Stimulated activated naive CD4-positive, alpha-beta T cell treated with Interleukin-2 at 50 U/mL for 16 hours (primary cell): ENCODE measurements around the gene TACR1.
"Not testable (repeated sequence)": the region's sequence is repeated elsewhere in the genome, so short reads cannot be mapped to it uniquely, and the experiment has no call there.

Source experiments
- DNase-seq: peaks from one replicate; lab custom pipeline; 2025; lab: John Stamatoyannopoulos, UW

The TACR1 gene

GRCh38 chr2:75194184-75194868, 5.0 kb downstream of the TACR1 start:
- no peak for DNase-seq

DNA sequence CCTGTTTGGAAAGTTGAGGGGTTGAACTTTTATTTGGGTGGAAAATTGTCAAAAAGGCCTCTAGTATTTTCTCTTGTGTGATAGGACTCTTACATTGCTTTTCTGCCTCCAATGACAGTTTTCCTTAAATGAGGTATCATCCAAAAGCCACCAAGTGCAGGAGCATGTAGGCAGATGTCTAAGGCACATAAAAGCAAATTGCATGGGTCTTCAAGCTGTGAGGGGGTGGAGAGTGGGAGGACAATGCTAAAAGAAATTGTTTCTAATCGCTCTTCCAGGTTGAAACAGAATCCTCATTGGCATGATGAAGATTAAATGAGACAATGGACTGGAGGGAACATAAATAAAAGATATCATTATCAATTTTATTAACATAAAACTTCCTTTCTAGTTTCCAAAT, 6.8 kb downstream of the TACR1 start:
- no peak for DNase-seq

- no peak for DNase-seq
Observed at GRCh38 chr2:75190271-75190990, 8.9 kb downstream of the TACR1 start.

DNA sequence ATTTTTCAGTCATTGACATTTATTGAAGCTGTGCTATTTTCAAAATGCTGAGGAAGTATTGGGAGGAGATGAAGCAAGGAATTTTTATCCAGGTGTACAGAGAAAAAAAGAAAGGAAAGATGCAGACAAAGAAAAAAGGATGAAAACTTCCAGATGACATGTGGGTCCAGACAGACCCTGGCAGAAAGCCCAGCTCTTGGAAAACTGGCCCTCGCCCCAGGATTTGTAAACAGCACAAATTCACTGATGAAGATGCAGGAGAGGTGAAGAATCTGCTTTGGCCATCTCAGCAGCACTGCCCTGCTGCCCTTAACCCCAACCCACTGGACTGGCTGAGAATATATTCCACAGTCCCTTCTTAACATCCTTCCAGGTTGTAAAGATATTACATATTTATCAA, 12.5 kb downstream of the TACR1 start:
- no peak for DNase-seq

- DNase-seq: no peak
Observed at GRCh38 chr2:75182606-75183005, 16.7 kb downstream of the TACR1 start.

DNA sequence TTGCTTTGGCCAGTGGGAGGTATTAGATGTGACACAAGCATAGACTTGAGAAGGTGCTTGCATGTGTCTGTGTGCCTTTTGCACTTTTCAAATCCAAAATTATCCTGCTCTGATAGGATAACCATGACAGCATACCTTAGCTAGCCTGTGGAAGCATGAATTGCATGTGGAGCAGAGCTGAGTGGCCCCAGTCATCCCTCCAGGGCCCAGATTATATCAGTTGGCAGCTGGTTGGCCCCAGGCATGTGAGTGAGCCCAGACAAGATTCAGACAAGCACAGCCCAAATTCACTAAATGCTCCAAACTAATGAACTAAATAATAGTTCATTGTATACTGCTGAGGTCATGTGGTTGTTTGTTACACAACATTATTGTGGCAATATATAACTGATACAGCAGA, 18.8 kb downstream of the TACR1 start:
- no peak for DNase-seq

DNA sequence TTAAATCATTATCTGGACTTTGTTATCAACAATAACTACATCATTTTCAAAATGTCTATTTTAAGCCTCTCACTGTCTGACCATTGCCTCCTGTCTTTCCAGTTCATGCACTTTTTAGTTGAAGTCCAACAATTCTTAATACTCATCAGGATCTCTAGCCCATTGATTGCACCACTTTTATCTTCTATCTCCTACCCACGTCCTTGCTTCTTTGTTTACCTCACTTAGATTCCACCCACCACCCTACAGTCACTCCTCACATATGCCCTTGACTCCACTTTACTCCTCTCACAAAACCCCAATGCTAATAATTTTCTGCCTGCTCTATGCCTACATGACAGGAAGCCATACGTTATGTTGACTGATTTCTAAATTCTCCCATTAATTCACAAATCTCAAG, 21.9 kb downstream of the TACR1 start:
- DNase-seq: no peak

DNA sequence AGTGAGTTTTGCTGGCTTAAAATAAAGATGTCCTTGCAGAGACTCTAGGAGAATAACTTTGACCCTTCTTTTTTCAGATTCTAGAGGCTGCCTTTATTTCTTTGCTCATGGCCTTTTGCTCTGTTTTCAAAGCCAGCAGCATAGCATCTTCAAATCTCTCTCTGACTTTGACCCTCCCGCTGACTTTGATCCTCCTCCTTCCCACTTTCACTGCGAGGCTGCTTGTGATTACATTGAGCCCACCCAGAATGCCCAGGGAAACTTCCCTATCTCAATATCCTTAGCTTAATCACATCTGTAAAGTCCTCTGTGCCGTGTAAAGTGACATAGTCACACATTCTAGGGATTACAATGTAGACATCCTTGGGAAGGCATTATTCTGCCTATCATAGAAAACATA, 23.9 kb downstream of the TACR1 start:
- DNase-seq: no peak

GRCh38 chr2:75174981-75175380, 24.3 kb downstream of the TACR1 start:
- DNase-seq: no peak

GRCh38 chr2:75174519-75174918, 24.8 kb downstream of the TACR1 start:
- DNase-seq: no peak

GRCh38 chr2:75173740-75174139, 25.6 kb downstream of the TACR1 start:
- DNase-seq: no peak

- DNase-seq: not testable (repeated sequence)
Observed at GRCh38 chr2:75171423-75171822, 27.9 kb downstream of the TACR1 start.

GRCh38 chr2:75170889-75171288, 28.4 kb downstream of the TACR1 start:
- no peak for DNase-seq

- no peak for DNase-seq
Observed at GRCh38 chr2:75168186-75168585, 31.1 kb downstream of the TACR1 start.

- no peak for DNase-seq
Observed at GRCh38 chr2:75166491-75166890, 32.8 kb downstream of the TACR1 start.

DNA sequence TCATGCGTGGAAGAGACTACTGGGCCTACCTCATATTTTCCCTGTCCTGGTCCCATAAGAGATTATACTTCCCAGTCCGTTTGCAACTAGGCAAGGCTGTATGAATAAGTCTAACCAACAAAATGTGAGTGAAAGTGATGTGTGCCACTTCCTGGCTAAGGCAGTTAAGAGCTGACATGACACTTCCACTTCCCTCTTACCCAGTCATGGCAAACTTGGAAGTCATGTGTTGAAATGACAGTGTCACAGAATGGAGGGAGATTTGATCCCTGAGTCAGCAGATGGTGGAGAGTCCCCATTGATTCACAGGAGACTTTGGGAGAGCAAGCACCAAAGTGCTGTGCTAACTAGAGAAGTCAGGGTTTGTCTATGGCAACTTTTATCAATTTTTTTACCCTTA, 36.4 kb downstream of the TACR1 start:
- DNase-seq: no peak

GRCh38 chr2:75162259-75162658, 37.1 kb downstream of the TACR1 start:
- DNase-seq: no peak

DNA sequence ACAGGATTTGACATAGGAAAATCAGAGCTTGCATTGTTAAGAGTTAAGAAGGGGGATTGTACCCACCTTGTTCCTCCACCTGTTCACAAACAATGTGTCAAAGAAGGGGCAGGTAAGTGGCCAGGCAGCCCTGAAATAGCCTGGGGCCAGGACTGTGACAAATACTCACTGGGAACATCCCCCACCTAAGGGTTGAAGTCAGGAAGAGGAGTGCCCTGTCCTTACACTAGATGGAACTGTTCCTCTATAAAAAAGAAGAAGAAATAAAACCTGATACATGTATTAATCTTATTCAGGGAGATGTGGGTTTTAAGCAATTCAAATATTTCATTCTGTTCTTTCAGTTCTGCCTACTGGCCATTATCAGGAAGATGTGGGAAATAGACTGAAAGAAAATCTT, 41.9 kb downstream of the TACR1 start:
- DNase-seq: no peak

DNA sequence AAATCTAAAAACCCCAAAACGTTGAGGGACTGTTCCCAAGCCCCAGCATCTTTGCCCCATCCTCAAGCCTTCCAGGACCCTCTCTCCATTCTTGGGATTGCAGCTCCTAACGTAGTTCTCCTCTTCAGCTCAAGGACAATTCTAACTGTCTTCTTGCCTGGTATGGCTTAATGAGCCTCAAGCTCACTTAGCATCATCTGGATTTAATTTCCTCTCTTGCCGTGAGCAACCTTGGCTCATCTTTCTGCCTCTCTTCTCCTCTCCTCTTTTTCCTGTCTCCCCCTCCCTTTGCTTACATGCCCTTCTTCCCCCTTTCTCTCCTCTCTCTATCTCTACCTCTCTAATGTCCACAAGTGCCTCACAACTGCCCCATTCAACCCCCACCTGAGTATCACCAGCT, 44.2 kb downstream of the TACR1 start:
- no peak for DNase-seq

DNA sequence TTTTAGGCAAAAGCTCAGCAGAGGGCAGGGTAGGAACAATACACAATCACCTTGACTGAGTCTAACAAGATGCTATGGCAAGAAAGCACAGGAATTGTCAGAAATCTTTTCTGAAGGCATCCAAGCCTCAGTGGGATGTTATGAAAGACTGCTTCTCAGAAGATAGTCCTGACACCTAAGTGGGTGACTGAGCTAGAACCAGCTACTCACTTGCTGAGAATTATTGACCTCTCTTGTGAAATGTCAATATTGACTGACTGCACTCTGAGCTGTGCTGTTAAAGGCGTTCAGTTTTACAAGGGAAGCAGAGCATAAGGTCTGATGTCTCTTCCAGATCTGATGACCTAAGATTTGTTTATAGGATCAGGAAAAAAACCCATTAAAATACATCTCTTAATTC, 46.1 kb downstream of the TACR1 start:
- no peak for DNase-seq

- not testable (repeated sequence) for DNase-seq
Observed at GRCh38 chr2:75152243-75152642, 47.1 kb downstream of the TACR1 start.

DNA sequence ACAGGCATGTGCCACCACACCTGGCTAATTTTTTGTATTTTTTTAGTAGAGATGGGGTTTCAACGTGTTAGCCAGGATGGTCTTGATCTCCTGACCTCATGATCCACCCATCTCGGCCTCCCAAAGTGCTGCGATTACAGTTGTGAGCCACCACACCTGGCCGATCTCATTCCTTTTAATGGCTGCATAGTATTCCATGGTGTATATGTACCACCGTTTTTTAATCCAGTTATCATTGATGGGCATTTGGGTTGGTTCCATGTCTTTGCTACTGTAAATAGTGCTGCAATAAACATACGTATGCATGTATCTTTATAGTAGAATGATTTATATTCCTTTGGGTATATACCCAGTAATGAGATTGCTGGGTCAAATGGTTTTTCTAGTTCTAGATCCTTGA, 51.4 kb downstream of the TACR1 start:
- DNase-seq: not testable (repeated sequence)

GRCh38 chr2:75146606-75147332, 52.6 kb downstream of the TACR1 start:
- no peak for DNase-seq
